HG03175 (cell line): ENCODE results near the gene NDUFAF8.

Source experiments
- ATAC-seq: cut with Tn5 transposase; IDR thresholded peaks from one replicate; pipeline ENCODE4 v1.9.1; 2021; ENCODE audit warnings: mild to moderate bottlenecking, moderate library complexity; ENCODE audit not compliant: unreplicated experiment

NDUFAF8 gene

DNA sequence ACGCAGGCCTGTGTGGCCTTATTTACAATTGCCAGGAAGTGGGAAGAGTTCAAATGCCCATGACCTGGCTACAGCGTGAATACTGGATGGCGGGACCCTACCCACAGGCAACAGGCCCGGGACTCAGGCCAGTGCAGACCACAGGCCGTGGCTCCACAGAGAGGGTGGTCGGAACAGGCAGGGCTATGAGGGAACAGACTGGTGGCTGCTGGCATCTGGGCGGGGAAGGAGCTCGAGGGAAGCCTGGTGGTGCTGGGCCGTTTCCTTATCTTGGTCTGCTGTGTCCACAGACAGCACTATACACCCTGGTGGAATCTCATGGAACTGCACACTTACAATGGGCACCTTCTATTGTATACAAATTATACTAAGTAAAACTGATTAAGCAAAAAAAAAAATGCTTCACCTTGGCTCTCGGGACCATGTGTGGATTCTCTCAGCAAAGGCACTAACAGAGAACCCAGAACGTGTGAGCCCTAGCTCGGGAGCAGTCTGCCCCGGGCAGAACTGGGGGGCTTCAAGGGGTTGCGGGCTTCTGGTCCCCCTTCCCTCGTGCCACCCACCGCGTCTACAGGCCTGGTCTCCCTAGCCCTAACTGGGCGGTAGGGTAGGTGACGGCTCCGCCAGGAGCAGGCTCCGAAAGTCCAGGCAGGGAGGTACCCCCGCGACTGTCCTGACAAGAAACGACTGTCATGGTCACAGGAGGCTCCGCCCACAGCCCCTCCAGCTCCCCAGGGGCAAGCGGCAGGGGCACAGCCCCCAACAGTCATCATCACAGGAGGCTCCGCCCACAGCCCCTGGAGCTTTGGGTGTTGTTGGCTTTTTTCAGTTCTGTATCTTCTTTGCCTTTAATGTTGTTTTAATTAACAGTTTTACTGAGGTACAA lies 38.2 kb upstream of the NDUFAF8 start:
- ATAC-seq: no peak

DNA sequence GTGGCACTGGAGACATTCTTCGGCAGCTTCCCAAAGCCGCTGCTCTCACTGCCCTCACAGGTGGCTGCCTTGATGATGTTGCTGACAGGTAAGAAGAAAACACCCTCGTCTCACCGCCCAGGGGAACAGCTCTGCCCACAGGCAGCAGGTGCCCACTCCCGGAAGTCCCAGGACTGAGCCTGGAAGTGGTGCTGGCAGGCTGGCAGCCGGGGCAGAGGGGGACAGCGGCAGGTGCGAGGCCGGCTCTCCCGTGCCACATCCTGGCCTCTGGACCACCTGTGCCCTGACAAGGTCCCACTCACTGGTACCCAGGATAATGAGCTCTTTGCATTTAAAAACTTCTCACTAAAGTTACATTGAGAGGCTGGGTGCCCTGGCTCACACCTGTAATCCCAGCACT lies 36.8 kb upstream of the NDUFAF8 start:
- ATAC-seq: no peak

DNA sequence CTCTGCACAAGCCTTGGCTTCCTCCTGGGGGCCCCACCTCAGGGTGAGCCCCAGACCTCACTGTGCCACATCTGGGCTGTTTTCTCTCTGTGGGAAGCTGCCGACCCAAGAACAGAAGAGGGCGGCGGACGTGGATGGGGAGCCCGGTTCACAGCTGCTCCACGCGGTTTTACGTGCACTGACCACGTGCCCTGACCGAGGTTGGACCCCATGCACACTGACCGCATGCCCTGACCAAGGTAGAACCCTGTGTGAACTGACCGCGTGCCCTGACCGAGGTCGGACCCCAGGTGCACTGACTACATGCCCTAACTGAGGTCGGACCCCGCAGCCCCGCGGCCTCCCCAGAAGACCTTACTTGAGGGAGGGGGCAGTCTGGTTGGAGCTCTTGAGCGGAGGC lies 36.0 kb upstream of the NDUFAF8 start:
- ATAC-seq: no peak

DNA sequence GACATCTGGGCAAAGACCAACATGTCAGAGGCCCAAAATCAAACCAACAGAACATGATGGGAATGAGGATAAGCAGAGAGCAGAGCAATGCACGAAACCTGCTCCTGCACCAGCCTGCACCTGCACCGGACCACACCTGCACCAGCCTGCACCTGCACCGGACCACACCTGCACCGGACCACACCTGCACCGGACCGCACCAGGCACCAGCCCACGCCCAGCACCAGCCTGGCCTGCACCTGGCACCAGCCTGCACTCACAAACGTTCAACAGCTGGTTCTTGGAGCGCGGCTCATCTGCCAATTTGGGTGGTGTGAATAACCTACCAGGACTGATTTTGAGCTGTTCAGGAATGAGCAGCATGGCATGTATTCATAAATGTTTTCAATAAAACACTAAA lies 34.5 kb upstream of the NDUFAF8 start:
- ATAC-seq: no peak

DNA sequence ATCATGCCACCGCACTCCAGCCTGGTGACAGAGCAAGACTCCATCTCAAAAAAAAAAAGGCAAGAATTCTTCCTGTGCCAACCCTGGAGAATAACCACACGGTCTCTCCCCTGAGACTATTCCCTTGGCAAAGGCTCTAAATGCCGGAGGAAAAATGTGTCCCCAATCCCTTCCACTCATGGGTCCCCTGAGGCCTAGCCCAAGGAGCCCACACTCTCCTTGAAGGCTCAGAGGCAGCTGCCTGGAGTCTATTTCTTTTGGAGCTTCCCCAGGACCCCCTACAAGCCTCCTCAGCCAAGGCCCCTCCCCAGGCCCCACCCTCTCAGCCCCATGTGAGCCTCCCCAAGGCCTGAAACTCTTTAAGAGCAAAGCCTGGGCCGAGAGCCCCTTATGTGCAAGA lies 33.0 kb upstream of the NDUFAF8 start:
- no peak for ATAC-seq

DNA sequence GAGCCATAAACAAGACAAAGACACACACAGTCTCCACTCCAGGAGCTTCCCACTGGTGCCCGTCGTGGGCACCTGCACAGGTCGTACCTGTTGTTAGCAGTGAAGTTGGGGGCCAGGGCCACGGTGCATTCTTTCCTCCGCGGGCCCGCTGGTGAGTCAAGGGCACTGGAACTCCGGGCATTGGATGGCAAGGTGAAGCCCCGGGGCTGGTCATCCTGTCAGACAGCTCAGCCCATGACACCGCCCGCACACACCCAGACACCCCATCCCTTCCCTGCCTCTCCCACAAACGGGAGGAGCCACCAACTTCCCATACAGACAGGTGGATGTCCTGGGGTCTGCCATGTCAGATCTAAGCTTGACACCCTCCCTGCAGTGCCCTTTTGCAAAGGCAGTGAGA lies 32.5 kb upstream of the NDUFAF8 start:
- ATAC-seq: no peak

DNA sequence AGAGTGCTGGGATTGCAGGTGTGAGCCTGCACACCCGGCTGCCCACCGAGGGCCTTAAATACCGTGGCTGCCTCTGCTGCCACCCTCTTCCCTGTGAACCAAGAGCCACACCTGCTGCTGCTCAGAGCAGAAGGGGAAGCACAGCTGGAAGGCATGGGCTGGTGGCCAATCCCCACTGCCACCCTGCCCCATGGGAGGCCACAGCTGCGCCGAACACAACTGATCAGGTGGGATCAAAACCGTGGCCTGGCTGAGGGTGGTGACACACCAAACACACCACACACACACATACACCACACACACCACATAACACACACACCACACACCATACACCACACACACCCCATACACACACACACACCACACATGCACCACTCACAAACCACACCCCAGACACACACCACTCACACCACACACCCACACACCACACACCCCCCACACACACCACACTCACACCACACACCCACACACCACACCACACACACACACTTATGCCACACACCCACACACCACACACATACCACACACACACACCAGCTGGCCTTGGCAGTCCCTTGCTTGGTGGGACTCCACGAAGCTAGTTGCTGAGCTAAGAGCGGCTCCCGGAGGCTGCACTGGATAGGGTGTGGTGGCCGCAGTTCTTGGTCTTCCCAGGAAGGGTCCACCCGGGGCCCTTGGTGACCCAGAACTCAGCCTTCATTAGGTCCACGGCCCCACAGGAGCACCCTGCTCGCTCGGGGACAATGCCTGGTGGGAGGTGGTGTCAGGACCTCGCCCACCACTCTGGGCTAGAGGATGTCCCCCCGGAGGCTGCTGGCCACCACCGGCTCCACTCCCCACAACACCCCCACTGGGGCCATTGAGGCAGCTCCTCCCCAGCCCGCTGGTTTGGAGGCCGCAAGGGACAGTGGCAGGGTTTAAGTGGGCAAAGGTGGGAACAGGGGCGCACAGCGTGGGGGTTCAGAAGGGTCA lies 31.2 kb upstream of the NDUFAF8 start:
- no peak for ATAC-seq

DNA sequence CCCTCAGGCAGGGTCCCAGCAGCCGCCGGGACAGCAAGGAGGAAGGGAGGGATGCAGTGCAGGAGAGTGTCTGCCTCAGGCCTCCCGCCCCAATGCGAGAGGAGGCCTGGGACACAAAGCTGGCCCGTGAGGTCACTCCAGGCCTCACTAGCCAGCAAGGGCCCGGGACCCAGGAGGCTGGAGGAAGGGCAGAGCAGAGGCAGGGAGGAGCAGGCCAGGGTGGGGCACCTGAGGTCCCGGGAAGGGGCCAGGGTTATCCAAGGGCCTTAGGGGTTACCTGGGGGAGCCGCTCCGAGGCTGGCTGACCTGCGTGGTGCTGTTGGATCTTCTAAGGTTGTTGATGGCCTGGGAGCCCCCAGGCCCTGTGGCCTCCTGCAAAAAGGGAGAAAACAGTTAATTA lies 30.5 kb upstream of the NDUFAF8 start:
- no peak for ATAC-seq

DNA sequence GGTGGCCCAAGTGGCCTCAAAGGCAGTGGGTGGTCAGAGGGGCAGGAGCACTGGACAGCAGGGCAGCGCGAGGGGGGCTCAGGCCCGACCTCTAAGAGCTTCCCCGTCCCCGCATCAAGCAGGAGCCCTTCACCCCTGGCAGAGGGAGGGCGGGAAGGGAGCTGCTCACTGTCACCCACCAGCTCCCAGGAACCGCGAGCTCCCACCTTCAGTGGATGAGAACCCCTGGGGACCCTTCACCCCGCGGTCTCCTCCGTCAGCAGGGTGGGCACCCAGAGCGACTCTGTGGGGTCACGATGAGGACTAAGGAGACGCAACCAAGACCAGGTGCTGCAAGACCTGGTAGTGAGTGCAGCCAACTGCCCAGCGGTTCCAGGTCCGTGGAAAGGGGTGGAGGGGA lies 30.0 kb upstream of the NDUFAF8 start:
- no peak for ATAC-seq

DNA sequence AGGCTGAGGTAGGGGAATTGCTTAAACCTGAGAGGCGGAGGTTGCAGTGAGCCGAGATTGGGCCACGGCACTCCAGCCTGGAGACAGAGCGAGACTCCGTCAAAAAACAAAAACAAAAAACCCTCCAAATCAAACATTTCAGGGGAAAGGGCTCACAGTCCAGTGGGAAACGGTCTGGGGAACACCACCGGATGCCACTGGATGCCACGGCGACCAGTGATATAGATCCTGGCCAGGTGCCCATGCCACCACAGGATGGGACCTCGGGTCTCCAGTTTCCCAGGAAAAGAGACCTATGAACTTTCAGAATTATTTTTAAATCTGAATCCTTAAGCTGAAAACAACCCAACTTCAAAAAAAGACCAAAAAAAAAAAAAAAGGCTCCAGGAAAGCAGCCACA lies 28.7 kb upstream of the NDUFAF8 start:
- ATAC-seq: no peak

DNA sequence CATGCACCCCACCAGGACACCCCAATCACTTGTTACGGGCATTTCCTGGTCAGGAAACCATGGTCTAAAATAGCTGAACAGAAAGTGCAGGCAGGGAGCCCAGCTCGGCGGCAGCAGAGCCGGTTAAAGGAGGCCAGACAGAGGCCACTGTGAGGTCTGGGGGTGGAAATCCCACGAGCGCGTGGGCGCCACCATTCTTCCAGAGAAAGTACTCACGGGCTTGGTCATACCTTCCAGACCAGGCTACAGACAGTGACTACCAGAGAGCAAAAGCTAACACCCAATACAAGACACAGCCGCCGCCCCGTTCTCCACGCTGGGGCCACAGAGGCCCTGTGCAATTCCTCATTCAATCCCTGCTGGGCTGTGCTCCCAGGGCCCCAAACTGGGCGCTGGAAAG lies 28.2 kb upstream of the NDUFAF8 start:
- no peak for ATAC-seq

DNA sequence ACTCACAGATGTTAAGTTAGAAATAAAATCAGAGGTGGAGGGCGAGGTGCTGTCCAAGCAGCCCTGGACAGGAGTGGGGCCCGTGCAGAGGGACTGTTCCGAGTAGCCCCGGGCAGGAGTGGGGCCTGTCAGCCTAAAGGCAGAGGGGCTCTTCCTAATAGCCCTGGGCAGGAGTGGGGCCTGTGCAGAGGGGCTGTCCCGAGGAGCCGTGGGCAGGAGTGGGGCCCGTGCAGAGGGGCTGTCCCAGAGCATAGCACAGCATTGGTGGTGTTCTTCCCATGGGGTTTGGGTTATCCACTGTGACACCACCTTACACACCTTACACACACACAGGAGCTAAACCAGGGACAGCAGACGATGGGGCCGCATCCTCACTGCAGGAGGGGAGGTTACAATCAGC lies 26.8 kb upstream of the NDUFAF8 start:
- no peak for ATAC-seq

DNA sequence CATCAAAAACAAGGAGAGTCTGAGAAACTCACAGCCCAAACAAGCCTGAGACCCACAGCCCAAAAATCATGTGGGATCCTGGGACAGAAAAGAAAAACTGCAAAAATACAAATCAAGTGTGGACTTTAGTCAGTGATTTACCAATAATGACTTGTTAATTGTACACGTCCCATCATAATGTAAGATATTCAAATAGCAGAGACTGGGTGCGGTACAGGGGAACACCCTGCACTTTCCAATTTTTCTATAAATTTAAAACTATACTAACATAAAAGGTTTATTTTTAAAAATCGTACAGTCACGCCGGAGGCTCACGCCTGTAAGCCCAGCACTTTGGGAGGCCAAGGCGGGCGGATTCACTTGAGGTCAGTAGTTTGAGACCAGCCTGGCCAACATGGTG lies 25.1 kb upstream of the NDUFAF8 start:
- ATAC-seq: no peak

DNA sequence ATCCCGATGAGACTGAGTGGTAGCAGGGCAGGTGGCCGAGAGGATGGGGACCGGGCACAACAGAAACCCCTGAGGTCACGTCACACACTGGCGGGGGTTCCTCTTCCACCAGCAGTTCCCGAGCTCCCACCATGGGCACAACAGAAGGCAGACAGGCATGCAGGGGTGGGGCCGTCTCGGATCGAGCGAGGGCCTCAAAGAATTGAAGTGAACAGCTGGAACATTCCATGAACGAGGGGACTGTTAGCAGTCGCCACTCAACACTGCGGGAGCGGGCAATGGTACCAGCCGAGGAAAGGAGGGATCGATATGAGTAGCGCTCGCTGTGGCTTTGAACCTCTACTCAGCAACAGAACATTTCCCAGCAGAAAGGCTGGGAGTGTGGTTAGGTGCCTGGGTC lies 21.6 kb upstream of the NDUFAF8 start:
- no peak for ATAC-seq

DNA sequence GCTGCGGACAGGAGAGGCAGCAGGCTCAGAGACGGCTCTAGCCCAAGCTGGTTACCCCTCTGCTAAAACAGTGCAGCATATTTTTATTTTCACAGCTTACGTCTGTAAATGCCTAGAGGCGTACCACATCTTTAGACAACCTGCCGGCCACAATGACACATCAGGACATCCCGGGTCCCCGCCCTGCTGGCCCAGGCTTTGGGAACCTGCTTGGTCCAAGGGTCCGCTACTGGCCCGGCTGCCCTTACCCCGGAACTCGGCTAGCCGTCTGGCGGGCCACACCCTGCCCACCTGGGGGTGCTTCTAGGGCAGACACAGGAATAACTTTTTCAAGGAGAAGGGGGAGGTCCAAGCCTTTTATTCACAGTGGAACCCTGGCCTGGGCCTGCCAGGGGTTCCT lies 20.7 kb upstream of the NDUFAF8 start:
- no peak for ATAC-seq

DNA sequence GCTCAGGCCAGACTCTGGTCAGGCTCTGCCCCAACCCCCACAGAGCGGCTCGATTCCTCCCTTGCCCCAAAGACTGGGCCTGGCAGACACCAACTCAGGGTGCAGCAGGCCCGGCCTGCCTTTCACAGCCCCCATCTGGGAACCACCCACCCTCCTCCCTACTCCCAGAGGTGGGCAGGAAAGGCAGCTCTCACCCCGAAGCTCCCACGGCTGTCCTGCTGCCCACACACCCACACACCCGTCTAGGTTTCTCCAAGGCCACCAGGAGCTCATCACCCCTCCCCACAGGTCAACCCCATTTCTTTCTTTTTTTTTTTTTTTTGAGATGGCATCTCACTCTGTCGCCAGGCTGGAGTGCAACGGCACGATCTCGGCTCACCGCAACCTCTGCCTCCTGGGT lies 20.1 kb upstream of the NDUFAF8 start:
- ATAC-seq: no peak

DNA sequence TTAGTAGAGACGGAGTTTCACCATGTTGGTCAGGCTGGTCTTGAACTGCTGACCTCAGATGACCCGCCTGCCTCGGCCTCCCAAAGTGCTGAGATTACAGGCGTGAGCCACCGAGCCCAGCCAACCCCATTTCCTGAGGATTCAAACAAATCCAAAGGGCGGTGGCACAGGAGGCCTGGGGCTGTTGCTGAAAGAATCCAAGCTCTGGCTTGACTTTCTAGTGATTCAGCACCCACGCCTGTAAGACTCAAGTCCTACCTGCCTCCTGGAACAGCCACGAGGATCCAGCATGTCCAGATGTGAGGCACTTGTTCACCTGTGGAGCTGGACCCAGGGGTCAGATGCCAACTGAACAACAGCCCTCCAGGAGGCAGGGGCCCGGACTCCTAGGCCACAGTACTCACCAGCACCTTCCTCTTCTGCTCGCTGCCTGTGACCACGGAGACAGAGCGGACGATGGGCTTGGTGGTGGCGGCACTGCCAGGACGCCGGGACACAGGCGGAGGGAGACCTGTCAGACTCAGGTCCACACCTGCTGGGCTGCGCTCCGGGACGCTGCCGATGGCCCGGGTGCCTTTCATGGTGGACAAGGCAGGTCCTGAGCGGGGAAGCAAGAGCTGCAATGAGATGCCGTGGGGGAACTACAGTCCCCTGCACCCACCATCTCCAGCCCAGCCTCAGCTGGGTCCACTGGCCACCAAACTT lies 19.5 kb upstream of the NDUFAF8 start:
- no peak for ATAC-seq

DNA sequence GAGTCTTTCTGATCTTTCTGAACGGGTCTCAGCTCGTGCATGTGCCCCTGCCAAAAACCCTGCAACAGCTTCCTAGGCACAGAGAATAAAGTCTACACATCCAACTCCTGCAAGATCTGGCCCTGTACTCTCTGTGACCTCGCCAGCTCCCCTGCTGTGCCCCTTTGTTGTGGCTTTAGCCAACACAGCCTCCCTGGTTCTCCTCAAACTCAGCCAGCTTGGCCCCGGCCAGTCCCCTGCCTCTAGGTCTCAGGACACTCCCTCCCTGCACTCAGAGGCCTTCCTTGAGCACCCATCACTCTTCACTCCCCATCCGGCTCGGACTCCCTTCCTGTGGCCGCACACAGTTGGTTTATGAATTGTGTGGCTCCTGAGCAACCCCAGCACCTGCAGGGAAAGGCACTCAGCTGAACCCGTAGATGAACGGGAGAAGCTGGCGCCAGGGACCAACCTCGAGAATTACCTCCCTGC lies 17.7 kb upstream of the NDUFAF8 start:
- no peak for ATAC-seq

DNA sequence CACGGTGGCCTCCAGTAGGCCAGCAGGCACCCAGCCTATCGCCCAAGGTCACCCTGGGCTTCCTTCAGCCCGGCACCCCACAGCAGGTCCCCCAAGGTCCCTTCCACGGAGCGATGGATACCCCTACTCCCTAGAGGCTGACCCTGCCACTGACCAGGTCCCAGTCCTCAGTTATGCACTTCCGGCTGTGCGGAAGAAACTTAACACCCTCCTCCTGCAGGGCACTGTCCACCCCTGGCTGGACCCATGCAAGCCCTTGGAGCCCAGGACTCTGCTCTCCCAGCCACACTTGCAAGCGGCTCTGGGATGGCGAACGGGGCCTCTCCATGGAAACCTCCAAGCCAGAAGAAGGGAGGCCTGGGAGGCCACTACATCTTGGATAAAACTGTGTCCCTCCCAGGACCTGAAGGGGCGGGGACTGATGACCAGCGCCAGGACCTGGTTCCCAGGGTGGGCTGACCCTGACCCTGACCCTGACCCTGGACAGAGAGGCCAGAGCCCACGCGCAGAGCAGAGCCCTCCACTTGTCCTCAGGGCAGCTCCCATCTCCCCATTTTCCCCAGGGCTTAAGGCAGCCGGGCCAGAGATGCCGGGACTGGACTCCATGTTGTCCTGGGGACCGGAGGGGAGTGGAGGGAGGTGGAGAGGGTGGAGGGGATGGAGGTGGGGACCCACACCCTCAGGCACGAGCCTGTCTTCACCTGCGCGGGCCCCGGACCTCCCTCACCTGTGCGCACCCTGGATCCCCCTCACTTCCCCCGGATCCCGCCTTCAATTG lies 17.1 kb upstream of the NDUFAF8 start:
- no peak for ATAC-seq

DNA sequence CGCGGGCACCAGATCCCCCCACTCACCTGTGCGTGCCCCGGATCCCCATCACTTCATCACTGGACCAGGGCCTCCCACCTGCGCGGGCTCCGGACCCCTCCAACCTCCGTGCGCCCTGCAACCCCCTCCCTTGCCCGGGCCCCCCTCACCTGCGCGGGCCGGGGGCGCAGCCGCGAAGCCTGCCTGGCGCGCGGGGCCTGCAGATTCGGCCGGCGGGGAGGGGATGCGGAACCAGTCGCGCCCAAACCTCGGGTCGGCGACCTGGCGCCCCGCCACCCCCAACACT lies 16.6 kb upstream of the NDUFAF8 start:
- ATAC-seq: no peak
